Fibroblast of villous mesenchyme (primary cell): Measurements from ENCODE around the gene BEST1. TPM values are rescaled to one million over a fixed set of nuclear protein-coding genes. Genes with fewer than 3 reads are reported as not detected.
"Not testable (repeated sequence)": the region's sequence is repeated elsewhere in the genome, so short reads cannot be mapped to it uniquely, and the experiment has no call there.

Experiments
- DNase-seq: peaks from one replicate; pipeline ENCODE4 v3.0.0-alpha.2; 2010; ENCODE audit warnings: low read depth
- H3K4me3 ChIP-seq: 2 replicates; pipeline ENCODE4 v1.5.1; 2011; ENCODE audit warnings: low read depth, mild to moderate bottlenecking, low read length
- CTCF ChIP-seq: IDR thresholded peaks from 2 replicates; pipeline ENCODE4 v1.5.1; 2012; ENCODE audit warnings: low read depth, mild to moderate bottlenecking, low read length; ENCODE audit not compliant: insufficient read depth
- total RNA-seq: library from RNA; depleted of rRNA; stranded (reverse); fragments of >200 nt; gene quantifications from 2 replicates; pipeline ENCODE4 v1.2.3, GENCODE V29; 2012

Gene BEST1
- total RNA-seq, 1 donor = 3.0 TPM

GRCh38 chr11:61963282-61964057, 13.3 kb downstream of the BEST1 start:
- DNase-seq = peak; percentile 67
- TF ChIP-seq CTCF = no peak
- H3K4me3 ChIP-seq = no peak overlapping the region

- no peak for TF ChIP-seq CTCF
- H3K4me3 ChIP-seq = peak overlapping the region; percentile 97
Observed at GRCh38 chr11:61964058-61964665, 14.0 kb downstream of the BEST1 start.

GRCh38 chr11:61964666-61965271, 14.6 kb downstream of the BEST1 start:
- peak overlapping the region; percentile 97 for H3K4me3 ChIP-seq
- DNase-seq = not testable (repeated sequence)

More at GRCh38 chr11:61964058-61964665, 14.0 kb downstream of the BEST1 start:
- DNase-seq = no peak

DNA sequence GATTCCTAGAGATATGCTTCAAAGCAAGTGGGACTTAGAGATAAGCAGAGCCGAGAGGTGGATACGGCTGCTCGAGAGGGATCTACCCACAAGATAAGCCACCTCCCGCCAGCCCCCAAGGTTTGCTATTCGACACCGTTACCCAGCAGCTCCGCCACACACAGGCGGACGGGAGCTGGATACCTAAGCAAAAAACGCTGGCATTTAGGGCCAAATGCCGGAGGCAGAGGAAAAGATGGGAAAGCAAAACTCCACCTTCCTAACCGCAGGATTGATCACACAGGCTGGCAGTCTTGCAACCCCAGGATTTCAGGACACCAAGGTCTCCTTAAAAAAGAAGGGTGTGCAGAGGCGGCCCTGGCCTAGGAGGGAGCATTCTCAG, 16.6 kb downstream of the BEST1 start:
- H3K4me3 ChIP-seq = peak overlapping the region; percentile 97
- DNase-seq = peak; percentile 36
- no peak for TF ChIP-seq CTCF

GRCh38 chr11:61967116-61967923, 17.2 kb downstream of the BEST1 start, which contains the start of gene FTH1:
Gene FTH1, minus strand, starts transcription at chr11:61967634. Its CDS starts 209 bp downstream, at chr11:61967425.
- no peak for TF ChIP-seq CTCF
- peak within 1 kb of the TSS; percentile 97 for H3K4me3 ChIP-seq
- peak; percentile 91 for DNase-seq

- no peak for TF ChIP-seq CTCF
- H3K4me3 ChIP-seq = peak overlapping the region; percentile 97
- DNase-seq = peak; percentile 38
Observed at GRCh38 chr11:61967924-61968757, 18.0 kb downstream of the BEST1 start.
